GM21526 (cell line): ENCODE measurements around the gene EPM2A.

Experiments
- ATAC-seq: cut with Tn5 transposase; IDR thresholded peaks from one replicate; pipeline ENCODE4 v1.9.1; 2021; ENCODE audit warnings: moderate library complexity; ENCODE audit not compliant: unreplicated experiment, low FRiP score

EPM2A gene

DNA sequence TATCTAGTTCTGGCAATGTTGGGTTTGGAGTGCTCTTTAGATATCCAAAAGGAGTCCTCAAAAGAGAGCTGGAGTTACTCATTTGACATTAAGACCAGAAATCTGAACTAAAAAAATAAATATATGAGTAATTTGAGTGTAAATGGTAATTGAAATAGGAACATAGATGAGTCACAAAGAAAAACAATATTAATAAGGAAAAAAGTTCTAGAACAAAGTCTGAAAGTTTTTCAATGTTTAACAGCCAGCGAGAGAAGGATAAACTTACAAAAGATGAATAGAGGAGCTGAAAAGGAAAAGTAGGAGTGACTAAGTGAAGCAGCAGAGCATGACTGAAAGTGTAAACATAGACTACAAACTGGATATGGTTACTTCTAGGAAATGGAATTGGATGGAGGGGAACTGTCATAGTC is 46.8 kb downstream of the EPM2A start:
- no peak for ATAC-seq

DNA sequence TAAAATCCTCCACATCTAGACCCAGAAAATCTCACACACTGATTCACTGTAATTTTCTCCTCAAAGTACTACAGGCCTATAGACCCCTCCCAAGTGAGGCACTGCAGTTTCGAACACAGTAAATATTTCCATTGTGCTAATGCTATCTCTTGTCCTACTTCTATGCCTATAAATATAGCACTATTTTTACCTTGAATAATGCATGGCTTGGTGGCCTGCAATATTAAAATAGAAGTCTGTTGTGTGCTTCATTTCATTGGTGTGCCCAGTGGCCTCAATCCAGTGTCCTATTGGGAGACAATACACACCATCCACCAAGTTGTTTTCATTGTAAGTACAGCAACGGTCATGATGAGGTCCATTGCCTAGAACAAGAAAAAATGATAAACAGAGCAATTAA is 49.4 kb downstream of the EPM2A start:
- ATAC-seq = no peak

DNA sequence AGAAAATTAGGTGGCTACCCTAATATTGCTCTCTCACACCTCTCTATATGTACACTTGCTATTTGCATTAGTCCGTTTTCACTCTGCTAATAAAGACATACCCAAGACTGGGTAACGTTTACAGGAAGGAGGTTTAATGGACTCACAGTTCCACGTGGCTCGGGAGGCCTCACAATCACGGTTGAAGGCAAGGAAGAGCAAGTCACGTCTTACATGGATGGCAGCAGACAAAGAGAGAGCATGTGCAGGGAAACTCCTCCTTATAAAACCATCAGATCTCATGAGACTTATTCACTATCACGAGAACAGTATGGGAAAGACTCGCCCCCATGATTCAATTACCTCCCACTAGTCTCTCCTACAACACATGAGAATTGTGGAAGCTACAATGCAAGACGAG is 53.4 kb downstream of the EPM2A start:
- ATAC-seq = no peak

DNA sequence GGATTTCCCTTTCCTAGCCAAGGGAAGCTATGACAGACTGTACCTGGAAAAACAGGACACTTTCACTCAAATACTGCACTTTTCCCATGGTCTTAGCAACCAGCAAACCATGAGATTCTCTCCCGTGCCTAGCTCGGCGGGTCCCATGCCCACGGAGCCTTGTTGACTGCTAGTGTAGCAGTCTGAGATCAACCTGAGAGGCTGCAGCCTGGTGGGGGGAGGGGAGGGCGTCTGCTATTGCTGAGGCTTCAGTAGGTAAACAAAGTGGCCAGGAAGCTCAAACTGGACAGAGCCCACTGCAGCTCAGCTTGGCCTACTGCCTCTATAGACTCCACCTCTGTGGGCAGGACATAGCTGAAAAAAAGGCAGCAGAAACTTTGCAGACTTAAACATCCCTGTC is 61.8 kb downstream of the EPM2A start:
- no peak for ATAC-seq

DNA sequence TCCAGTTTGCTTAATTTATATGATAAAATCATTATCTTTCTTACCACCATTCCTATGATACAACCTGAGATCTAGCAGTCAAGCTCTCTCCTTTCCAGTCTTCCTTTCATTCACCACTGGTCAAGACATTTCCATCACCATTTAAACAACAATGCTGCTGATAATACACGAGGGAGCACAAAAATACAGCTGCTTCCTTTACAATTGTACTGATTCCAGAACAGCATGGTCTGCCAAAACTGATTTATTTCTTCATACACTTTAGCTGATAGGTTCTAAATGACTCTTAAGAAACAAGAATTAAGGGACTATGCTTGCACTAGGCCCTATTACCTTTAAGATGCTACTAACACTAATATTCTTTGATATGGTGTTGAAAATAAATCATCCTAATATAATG is 65.0 kb downstream of the EPM2A start:
- ATAC-seq = no peak

DNA sequence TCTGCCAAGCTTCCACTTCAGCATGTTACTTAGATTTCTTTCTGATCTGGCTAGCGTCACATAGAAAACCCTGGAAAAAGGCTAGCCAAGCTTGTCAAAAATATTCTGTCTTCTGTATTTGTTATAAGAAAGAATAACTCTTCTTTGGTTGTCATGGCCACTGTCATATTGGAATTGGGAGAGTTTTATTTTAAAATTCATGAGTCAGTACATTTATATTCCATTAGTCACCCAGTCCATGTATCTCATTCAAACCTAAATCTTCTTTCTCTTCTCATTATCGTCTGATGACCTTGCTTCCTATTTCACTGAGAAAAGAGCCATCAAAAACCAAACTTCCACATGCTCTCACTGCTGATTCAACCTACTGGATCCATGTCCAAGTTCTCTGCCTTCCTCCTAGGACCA is 65.7 kb downstream of the EPM2A start:
- ATAC-seq = no peak

DNA sequence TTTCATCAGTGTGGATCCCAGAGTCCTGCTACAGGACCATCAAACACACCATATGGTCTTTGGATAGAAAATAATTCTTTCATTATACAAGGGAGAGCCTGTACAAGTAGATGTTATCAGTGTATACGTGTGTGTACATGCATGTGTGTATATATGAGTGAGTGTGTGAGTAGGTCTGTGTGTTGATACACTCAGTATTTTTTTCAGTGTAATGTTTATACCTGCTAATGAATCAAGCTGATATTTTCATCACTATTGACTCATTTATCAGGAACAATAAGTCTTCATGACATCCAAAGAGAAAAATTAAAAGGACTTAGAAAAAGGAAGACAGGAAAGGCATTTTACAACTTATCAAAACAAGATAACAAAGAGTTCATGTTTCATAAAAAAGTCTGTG is 66.5 kb downstream of the EPM2A start:
- ATAC-seq = no peak

GRCh38 chr6:145660676-145661075 is 74.6 kb downstream of the EPM2A start:
- ATAC-seq = no peak

- ATAC-seq = no peak
Observed at GRCh38 chr6:145656128-145656527, 79.2 kb downstream of the EPM2A start.

GRCh38 chr6:145652572-145652971 is 82.7 kb downstream of the EPM2A start:
- no peak for ATAC-seq

DNA sequence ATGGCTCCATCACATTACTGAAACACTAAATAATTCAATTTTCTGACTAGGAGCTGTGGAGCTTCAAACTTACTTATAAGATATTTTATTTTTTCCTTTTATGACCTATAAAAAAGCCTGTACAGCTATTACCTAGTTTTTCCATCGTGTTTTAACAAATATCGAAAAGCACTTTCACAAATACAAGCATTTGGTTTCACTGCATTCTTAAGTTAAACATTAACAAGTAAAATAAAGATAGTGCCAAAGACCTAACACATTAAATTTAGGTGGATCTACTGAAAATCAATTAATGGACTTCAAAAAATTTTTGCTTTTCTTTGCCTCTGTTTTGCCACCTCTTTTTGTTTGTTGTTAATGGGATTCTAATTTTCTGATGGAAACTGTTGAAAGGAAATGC is 83.3 kb downstream of the EPM2A start:
- no peak for ATAC-seq

GRCh38 chr6:145648149-145648548 is 87.2 kb downstream of the EPM2A start:
- no peak for ATAC-seq

DNA sequence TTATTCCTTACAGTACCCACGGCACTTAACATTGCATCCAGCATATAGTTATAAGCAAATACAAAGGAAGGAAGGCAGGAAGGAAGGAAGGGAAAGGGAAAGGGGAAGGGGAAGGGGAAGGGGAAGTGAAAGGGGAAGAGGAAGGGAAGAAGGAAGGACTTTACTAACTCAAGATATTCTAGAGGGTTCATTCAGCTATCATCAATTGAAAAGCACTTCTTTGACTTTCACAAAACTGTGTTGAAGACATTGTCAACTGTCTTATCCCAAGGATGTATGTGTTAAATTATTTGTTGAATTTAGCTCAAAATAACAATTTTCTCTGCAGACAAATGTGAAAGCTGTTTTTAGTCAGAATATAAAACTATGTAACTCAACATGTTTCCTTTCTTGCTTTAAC is 87.7 kb downstream of the EPM2A start:
- no peak for ATAC-seq

- ATAC-seq = no peak
Observed at GRCh38 chr6:145643760-145644159, 91.6 kb downstream of the EPM2A start.

- peak; percentile 89 for ATAC-seq
Observed at GRCh38 chr6:145633981-145634627, 101.2 kb downstream of the EPM2A start.

- ATAC-seq = no peak
Observed at GRCh38 chr6:145632971-145633370, 102.3 kb downstream of the EPM2A start.

DNA sequence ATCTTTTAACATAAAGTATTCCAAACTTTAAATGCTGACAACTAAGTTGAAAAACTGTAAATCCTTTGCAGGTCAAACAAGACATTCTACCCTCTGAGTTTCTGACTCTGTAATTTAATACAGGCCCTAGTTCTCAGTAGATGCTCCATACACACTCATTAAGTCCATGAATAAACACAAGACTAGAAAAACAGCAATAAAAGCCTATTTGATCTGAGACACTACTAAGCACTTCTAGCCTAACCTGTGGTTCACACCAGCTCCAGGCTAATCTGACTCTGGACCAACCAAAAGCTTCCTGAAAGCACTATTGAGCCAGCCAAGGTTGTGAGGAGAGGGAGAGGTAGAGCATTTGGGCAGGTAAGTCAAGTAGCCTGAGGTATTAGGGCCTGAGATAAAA is 103.9 kb downstream of the EPM2A start:
- no peak for ATAC-seq

DNA sequence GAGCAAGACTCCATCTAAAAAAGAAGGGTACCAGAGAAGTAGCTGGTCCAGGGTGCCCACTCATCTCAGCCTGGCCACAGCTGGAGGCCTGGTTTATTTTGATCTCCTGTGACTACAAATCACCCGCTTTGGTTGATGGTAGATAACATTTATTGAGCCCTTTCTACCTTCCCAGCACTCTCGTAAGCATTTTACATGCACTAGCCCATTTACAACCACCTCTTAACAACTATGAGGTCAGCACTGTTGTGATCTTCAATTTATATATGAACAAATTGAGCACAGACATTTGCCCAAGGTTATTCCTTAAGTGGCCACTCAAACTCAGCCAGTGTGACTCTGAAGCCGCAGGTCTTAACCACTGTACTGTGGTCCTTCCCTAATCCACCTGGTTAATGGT is 104.7 kb downstream of the EPM2A start:
- ATAC-seq = no peak

GRCh38 chr6:145629478-145629877 is 105.8 kb downstream of the EPM2A start:
- no peak for ATAC-seq

- ATAC-seq = no peak
Observed at GRCh38 chr6:145627451-145627850, 107.9 kb downstream of the EPM2A start.

- ATAC-seq = no peak
Observed at GRCh38 chr6:145626857-145627256, 108.5 kb downstream of the EPM2A start.

DNA sequence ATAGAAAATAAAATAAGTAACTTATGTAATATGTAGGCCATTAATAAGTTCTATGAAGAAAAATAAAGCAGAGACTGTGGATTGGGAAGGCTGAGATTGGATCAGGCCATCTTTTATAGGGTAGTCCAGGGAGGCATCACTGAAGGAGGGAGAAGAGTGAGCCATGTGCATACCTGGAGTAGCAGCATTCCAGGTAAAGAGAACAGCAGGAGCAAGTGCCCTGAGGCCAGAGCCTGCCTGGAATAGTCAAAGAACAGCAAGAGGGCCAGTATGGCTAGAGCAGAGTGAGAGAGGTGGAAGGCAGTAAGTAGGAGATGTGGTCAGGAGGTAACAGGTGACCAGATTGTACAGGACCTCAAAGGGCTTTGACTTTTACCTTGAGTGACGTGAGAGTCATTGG is 112.1 kb downstream of the EPM2A start:
- no peak for ATAC-seq

- peak; percentile 62 for ATAC-seq
Observed at GRCh38 chr6:145621776-145622175, 113.5 kb downstream of the EPM2A start.
